ENCODE results near the gene OR51V1. TPM values are rescaled to one million over a fixed set of nuclear protein-coding genes. Genes with fewer than 3 reads are reported as not detected.
A peak's percentile ranks its signal among the peaks of the same experiment; 100 is the strongest.

The OR51V1 gene
- total RNA-seq, 4 donors from 2014 or later, result not detected

- Histone ChIP-seq H3K9me3 (no peaks in the 10 kb centered on the region), H3K36me3 (no peaks in the 10 kb centered on the region), H3K27ac (no peak overlapping the region), H3K4me1 (no peaks in the 10 kb centered on the region), H3K27me3 (no peaks in the 10 kb centered on the region), H3K4me3 (no peak overlapping the region)
- DNase-seq, result no peak
- no peak for TF ChIP-seq POLR2A (IDR thresholded peaks at IDR 0.05)
- no peak for TF ChIP-seq CTCF (IDR thresholded peaks at IDR 0.05)
Observed at GRCh38 chr11:5224538-5225479, 24.3 kb upstream of the OR51V1 start.

GRCh38 chr11:5223686-5224085 is 23.2 kb upstream of the OR51V1 start:
- Histone ChIP-seq H3K36me3 (no peaks in the 10 kb centered on the region), H3K27me3 (no peaks in the 10 kb centered on the region), H3K27ac (no peak overlapping the region), H3K4me3 (no peak overlapping the region), H3K4me1 (no peaks in the 10 kb centered on the region), H3K9me3 (no peaks in the 10 kb centered on the region)
- no peak for TF ChIP-seq POLR2A (IDR thresholded peaks at IDR 0.05)
- DNase-seq, result no peak

GRCh38 chr11:5223146-5223545 is 22.7 kb upstream of the OR51V1 start:
- TF ChIP-seq POLR2A (IDR thresholded peaks at IDR 0.05) (no peak), CTCF (IDR thresholded peaks at IDR 0.05) (no peak)
- H3K4me1 ChIP-seq, result no peaks in the 10 kb centered on the region
- no peaks in the 10 kb centered on the region for H3K27me3 ChIP-seq
- no peaks in the 10 kb centered on the region for H3K36me3 ChIP-seq
- H3K9me3 ChIP-seq, result no peaks in the 10 kb centered on the region
- no peak overlapping the region for H3K4me3 ChIP-seq
- DNase-seq, result no peak
- no peak overlapping the region for H3K27ac ChIP-seq

GRCh38 chr11:5210376-5210885 is 9.9 kb upstream of the OR51V1 start:
- Histone ChIP-seq H3K9me3 (no peaks in the 10 kb centered on the region), H3K4me1 (no peaks in the 10 kb centered on the region), H3K4me3 (no peak overlapping the region), H3K36me3 (no peaks in the 10 kb centered on the region), H3K27me3 (no peaks in the 10 kb centered on the region), H3K27ac (no peak overlapping the region)
- DNase-seq, result no peak
- TF ChIP-seq POLR2A (IDR thresholded peaks at IDR 0.05) (no peak), CTCF (IDR thresholded peaks at IDR 0.05) (no peak)

- TF ChIP-seq CTCF (IDR thresholded peaks at IDR 0.05) (peak in 1 of 6 experiments; percentile 16), POLR2A (IDR thresholded peaks at IDR 0.05) (no peak)
- Histone ChIP-seq H3K4me1 (no peaks in the 10 kb centered on the region), H3K36me3 (no peaks in the 10 kb centered on the region), H3K4me3 (no peak overlapping the region), H3K9me3 (no peaks in the 10 kb centered on the region), H3K27ac (no peak overlapping the region), H3K27me3 (no peaks in the 10 kb centered on the region)
- no peak for DNase-seq
Observed at GRCh38 chr11:5204787-5205186, 4.3 kb upstream of the OR51V1 start.

GRCh38 chr11:5203366-5203765 is 2.9 kb upstream of the OR51V1 start:
- H3K27ac ChIP-seq, result no peak overlapping the region
- DNase-seq, result no peak
- TF ChIP-seq POLR2A (IDR thresholded peaks at IDR 0.05), result no peak
- no peaks in the 10 kb centered on the region for H3K27me3 ChIP-seq
- no peaks in the 10 kb centered on the region for H3K9me3 ChIP-seq
- H3K36me3 ChIP-seq, result no peaks in the 10 kb centered on the region
- H3K4me3 ChIP-seq, result no peak overlapping the region
- no peaks in the 10 kb centered on the region for H3K4me1 ChIP-seq
